ENCODE data around the gene CTNND2.

Gene CTNND2

DNA sequence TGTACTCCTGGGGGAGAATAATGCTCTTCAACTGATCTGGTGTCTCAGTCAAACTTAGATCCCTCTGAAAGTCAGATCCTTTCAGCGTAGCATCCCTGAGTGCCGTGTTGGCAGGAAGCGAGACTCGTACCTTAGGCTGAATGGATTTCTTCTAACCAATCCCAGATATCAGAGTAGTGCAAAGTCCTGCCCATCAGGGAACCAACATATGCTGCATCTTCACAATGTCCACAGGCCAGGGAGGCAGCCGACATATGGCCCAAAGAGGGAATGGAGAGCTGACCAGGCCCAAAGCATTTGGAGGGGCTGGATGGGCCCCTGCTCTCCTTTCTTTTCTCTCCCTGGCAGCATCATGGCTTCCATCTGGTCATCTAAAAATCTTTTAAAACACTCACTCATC lies 646.2 kb downstream of the CTNND2 start:
- no peak for DNase-seq (ENCODE audit: low read depth, low spot score)

DNA sequence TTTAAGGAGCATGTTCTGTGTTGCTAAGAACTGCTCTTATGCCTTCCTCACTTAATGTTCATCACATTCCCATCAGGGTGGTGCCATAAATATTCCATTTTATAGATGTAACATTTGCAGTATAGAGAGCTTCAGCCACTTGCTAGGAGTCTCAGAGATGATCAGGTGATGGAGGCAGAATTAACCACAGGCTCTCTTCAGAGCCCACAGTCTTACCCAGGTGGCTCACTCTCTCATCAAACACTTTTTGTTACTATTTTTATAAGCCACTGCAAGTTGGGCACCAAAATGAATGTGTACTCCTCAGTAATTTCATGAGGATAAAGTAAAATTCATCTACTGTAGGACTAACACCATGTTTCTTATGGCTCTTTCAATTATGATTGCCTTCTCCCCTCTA lies 651.7 kb downstream of the CTNND2 start:
- DNase-seq (ENCODE audit: low read depth, low spot score): no peak

DNA sequence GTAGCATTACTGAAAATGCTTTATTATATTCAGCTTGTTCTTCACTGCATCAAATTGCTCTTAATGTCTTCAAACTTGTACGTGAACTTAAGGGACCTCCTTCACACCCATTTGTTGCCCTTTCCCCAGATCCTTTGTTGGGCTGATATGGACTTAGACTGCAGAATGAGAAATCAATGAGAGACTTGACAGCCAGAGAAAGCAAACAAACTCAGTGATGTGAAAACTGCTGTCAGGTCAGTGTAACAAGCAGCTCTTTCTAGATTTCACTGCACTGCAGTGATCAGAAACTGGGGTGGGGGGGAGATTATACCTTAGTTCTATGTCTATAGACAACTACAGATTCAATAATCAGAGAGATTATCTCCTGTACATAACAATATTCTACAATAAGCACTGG lies 652.2 kb downstream of the CTNND2 start:
- DNase-seq (ENCODE audit: low read depth, low spot score): no peak

GRCh38 chr5:11251247-11251646 lies 653.0 kb downstream of the CTNND2 start:
- no peak for DNase-seq (ENCODE audit: low read depth, low spot score)

DNA sequence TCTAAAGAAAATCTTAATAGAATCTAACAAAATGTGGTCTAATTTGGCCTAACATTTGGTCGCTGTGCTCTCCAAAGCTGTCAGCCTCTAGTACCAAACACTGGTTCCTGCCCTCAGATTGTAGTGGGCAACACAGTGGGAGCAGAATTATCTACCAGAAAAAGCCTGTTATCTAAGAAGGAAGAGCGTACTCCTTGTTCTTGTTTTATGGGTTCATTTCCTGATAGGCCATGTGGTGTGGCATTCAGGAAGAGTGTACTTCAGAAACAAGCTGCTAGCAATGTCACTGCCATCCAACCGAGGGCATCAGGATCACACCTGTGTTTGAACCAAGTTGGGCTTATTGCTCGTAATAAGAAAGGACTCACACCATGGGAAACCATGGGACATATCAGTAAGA lies 655.3 kb downstream of the CTNND2 start:
- DNase-seq (ENCODE audit: low read depth, low spot score): no peak

- DNase-seq (ENCODE audit: low read depth, low spot score): no peak
These were observed 657.0 kb downstream of the CTNND2 start for GRCh38 chr5:11247224-11247623.

DNA sequence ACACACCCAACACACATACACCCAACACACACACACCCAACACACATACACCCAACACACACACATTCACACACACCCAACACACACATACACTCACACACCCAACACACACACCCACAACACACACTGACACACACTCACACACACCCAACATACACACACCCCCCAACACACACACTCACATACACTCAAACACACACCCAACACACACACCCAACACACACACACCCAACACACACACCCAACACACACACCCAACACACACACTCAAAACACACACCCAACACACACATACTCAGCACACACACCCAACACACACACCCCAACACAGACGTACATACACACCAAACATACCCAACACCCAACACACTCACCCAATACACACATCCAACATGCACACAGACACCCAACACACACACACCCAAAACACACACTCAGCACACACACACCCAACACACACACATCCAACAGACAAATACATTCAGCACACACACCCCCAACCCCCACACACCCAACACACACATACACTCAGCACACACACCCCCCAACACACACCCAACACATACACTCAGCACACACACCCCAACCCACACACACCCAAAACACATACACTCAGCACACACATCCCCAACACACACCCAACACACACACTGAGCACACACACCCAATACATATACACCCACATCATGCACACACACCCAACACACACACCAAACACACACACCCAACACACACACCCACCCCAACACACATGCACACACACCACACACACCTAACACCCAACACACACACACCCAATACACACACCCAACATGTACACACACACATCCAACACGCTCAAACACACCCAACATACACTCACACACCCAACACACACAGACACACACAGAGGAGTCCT lies 663.7 kb downstream of the CTNND2 start:
- no peak for DNase-seq (ENCODE audit: low read depth, low spot score)

DNA sequence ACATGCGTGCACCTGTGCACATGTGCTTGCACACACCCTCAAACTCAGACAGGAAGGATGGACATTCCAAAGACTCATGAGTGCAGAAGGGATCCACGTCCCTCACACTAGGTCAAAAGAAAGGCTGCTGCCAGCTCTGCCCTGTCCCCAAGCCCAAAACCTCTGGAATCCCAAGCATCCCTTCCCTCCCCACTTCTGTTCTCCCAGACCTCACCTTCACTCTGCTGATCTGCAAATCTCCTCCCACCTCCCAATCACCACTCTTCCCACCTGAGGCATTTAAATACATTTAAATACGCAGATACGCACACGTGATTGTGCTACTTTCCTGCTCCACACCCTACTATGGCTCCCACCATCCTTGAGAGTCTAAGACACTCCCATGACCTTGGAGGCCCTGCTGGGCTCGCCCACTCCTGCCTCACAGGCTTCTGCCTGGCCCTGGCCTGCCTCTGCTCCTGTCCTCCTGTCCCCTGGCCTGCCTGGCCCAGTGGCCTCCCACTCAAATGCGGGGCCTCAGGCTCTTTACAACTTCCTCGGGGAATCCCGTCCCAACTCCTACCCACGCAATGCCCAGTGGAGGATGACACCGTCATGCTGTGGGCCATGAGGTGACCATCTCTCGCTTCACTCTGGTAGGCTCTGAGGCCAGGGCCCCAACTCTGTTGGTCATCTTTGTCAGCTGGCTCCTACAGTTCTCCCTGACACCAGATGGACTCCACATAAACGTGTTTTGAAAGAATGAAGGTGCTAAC lies 664.8 kb downstream of the CTNND2 start:
- DNase-seq (ENCODE audit: low read depth, low spot score): peak; percentile 9

GRCh38 chr5:11234501-11234911 lies 669.7 kb downstream of the CTNND2 start:
- DNase-seq (ENCODE audit: low read depth, low spot score): no peak

GRCh38 chr5:11230890-11231289 lies 673.4 kb downstream of the CTNND2 start:
- no peak for DNase-seq (ENCODE audit: low read depth, low spot score)

- no peak for DNase-seq (ENCODE audit: low read depth, low spot score)
These were observed 677.2 kb downstream of the CTNND2 start for GRCh38 chr5:11227064-11227463.

DNA sequence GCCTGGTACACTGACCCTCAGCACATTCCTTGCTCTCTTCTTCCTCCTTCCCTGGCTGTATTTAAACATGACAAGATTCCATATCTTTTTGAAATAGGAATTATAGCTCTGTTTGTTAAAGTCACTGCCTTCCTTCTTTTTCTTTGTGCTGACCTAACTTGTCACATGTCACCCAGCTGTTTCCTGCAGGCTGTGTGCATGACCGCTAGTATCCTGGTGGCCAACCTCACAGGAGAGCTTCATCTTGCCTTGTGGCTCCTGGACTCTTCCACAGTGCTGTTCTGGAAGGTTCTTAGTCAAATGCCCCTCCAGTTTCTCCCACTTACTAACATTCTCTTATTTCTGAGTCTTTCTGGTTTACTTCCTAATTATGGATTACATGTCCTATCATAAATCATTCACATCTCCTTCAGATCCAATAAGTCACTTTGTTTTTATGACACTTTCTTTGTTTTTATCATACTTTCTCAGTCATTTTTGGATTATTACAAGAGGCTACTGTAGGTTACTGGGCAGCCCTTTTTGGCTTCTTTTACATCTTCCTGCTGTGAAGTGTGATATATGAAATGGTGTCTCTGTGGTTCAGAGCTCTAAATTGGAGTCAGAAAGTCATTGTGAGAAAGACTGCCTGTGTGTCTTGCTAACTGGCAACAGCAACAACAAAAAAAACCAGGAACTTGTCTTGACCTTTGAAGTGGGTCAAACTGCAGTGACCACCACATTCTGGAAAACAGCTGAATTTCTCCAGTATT lies 679.6 kb downstream of the CTNND2 start:
- no peak for DNase-seq (ENCODE audit: low read depth, low spot score)

- DNase-seq (ENCODE audit: low read depth, low spot score): no peak
These were observed 682.1 kb downstream of the CTNND2 start for GRCh38 chr5:11222169-11222568.

DNA sequence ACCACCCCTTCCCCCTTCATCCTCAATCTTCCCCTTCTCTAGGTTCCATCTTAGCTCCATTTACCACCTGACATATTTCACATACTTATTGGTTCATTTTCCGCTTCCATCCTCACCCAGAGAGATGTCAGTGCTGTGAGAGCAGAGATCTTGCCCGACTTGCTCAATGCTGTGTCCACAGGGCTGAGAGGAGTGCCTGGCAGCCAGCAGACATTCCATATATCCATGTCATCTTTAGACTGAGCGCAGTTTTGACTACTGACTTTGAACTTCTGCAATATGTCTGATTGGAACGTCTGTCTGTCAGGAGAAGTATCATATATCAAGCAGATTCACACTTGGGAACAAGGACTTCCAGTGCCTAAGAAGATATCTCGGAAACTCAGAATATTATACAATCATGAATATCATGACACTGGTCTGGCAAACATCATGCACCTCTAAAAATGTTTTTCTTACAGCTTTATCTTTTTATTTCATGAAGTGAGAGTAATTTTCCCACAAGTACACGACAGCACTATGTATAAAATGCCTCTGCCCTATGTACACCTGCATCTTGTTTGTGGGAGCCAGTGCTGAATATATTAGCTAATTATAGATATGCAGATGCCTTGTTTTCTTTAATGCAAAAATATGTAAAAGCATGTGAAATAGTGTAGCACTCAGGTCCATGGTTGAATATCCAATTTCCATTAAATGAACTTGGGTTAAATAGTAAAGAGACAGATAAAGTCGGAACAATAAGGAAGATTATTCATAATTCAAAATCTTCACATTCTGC lies 689.2 kb downstream of the CTNND2 start:
- DNase-seq (ENCODE audit: low read depth, low spot score): no peak

DNA sequence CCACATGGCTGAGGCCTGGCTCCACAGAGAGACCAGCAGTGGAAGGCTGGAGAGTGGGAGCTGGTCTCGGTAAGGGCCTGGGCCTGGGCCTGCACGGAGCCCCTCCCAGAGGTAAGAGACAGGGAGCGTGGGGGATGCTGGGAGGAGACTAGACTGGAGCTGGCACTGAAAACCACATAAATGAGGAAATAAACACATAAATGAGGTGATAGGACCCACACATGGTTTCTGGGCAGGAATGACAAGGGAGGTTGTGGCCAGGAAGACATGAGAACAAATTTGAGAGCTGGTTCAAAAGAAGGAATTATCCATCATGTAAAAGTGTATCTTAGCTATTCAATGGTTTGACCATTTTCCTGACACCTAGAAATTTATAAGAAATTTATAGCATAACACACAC lies 691.5 kb downstream of the CTNND2 start:
- DNase-seq (ENCODE audit: low read depth, low spot score): no peak

GRCh38 chr5:11197726-11198125 lies 706.5 kb downstream of the CTNND2 start:
- DNase-seq (ENCODE audit: low read depth, low spot score): no peak

GRCh38 chr5:11191673-11192072 lies 712.6 kb downstream of the CTNND2 start:
- DNase-seq (ENCODE audit: low read depth, low spot score): no peak

GRCh38 chr5:11182441-11183080 lies 721.7 kb downstream of the CTNND2 start:
- no peak for DNase-seq (ENCODE audit: low read depth, low spot score)

GRCh38 chr5:11181940-11182339 lies 722.3 kb downstream of the CTNND2 start:
- no peak for DNase-seq (ENCODE audit: low read depth, low spot score)

DNA sequence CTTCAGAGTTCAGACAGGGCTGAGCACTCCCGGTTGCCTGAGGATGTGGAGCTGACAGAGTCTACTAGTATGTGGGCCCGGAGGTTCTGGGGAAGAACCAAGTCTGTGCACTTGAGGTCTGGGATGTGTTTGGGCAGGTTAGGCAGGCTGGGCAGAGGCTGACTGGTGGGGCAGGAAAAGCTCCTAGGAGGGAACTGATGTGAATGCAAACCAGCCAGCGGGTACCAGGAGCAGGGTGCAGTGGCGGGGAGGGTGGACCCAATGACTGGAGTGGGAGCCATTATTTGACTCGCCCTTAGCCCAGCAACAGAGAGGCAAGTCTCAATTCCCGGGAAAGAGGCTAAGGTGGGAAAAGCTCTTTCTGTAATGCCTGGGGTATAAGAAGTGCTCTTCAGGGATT lies 723.4 kb downstream of the CTNND2 start:
- DNase-seq (ENCODE audit: low read depth, low spot score): no peak

All from iPS DF 19.7 (cell line).